Nephron progenitor cell (in vitro differentiated cells): ENCODE data around the gene PRKCA.

Source experiments
- DNase-seq: peaks from one replicate; pipeline ENCODE4 v3.0.0; 2021
- H3K27ac Mint-ChIP-seq: 2 replicates; pipeline ENCODE4 v1.8.0; 2021; ENCODE audit warnings: mild to moderate bottlenecking, moderate library complexity, mixed read lengths
- H3K27me3 Mint-ChIP-seq: 2 replicates; pipeline ENCODE4 v1.8.0; 2021; ENCODE audit warnings: mild to moderate bottlenecking, low read depth, mixed read lengths; ENCODE audit not compliant: poor library complexity
- H3K36me3 Mint-ChIP-seq: 2 replicates; pipeline ENCODE4 v1.8.0; 2021; ENCODE audit warnings: low read depth, mixed read lengths
- H3K4me1 Mint-ChIP-seq: 2 replicates; pipeline ENCODE4 v1.8.0; 2021; ENCODE audit warnings: mixed read lengths
- H3K4me3 Mint-ChIP-seq: 2 replicates; pipeline ENCODE4 v1.8.0; 2021; ENCODE audit warnings: mild to moderate bottlenecking, moderate library complexity, mixed read lengths
- H3K9me3 Mint-ChIP-seq: 2 replicates; pipeline ENCODE4 v1.8.0; 2021; ENCODE audit warnings: mild to moderate bottlenecking, moderate library complexity, mixed read lengths
- CTCF ChIP-seq: fragments of 200-600 bp; sonication (generic); IDR thresholded peaks from 2 replicates; pipeline ENCODE4 v1.5.0; 2021; ENCODE audit warnings: antibody characterized with exemption

The PRKCA gene

GRCh38 chr17:66726371-66726770 lies 424.0 kb downstream of the PRKCA start:
- TF ChIP-seq CTCF, result no peak
- peaks cover 10% of the 10 kb centered on the region for H3K27me3 Mint-ChIP-seq
- H3K4me3 Mint-ChIP-seq, result no peak overlapping the region
- H3K36me3 Mint-ChIP-seq, result no peaks in the 10 kb centered on the region
- peaks cover 23% of the 10 kb centered on the region for H3K4me1 Mint-ChIP-seq
- no peak overlapping the region for H3K27ac Mint-ChIP-seq
- DNase-seq, result no peak
- no peaks in the 10 kb centered on the region for H3K9me3 Mint-ChIP-seq

GRCh38 chr17:66726846-66727245 lies 424.4 kb downstream of the PRKCA start:
- Mint-ChIP-seq H3K36me3 (no peaks in the 10 kb centered on the region), H3K27me3 (peaks cover 10% of the 10 kb centered on the region), H3K9me3 (no peaks in the 10 kb centered on the region), H3K4me3 (no peak overlapping the region), H3K4me1 (peaks cover 23% of the 10 kb centered on the region), H3K27ac (no peak overlapping the region)
- no peak for DNase-seq
- no peak for TF ChIP-seq CTCF

- Mint-ChIP-seq H3K27ac (no peak overlapping the region), H3K27me3 (peaks cover 10% of the 10 kb centered on the region), H3K9me3 (no peaks in the 10 kb centered on the region), H3K4me3 (no peak overlapping the region), H3K4me1 (peaks cover 23% of the 10 kb centered on the region), H3K36me3 (peaks cover 7% of the 10 kb centered on the region)
- TF ChIP-seq CTCF, result peak; percentile 65
- DNase-seq, result peak; percentile 70
Measured at GRCh38 chr17:66727634-66728570, 425.5 kb downstream of the PRKCA start.

GRCh38 chr17:66730461-66730923 lies 428.1 kb downstream of the PRKCA start:
- Mint-ChIP-seq H3K27me3 (peaks cover 10% of the 10 kb centered on the region), H3K4me3 (no peak overlapping the region), H3K27ac (no peak overlapping the region), H3K36me3 (peaks cover 7% of the 10 kb centered on the region), H3K4me1 (peaks cover 8% of the 10 kb centered on the region), H3K9me3 (no peaks in the 10 kb centered on the region)
- DNase-seq, result no peak
- TF ChIP-seq CTCF, result no peak

GRCh38 chr17:66733759-66734158 lies 431.3 kb downstream of the PRKCA start:
- Mint-ChIP-seq H3K4me3 (no peak overlapping the region), H3K36me3 (peaks cover 7% of the 10 kb centered on the region), H3K27ac (no peak overlapping the region), H3K4me1 (no peaks in the 10 kb centered on the region), H3K9me3 (no peaks in the 10 kb centered on the region), H3K27me3 (peaks cover 4% of the 10 kb centered on the region)
- TF ChIP-seq CTCF, result no peak
- no peak for DNase-seq
